Ishikawa (cell line): ENCODE data around the gene MED15.

Experiments
- CEBPB ChIP-seq: IDR thresholded peaks from 2 replicates; pipeline ENCODE4 v1.6.1; 2012
- CREB1 ChIP-seq: IDR thresholded peaks from 2 replicates; pipeline ENCODE4 v1.6.1; 2012; ENCODE audit warnings: low read depth
- EGR1 ChIP-seq: IDR thresholded peaks from 2 replicates; pipeline ENCODE4 v1.6.1; 2012
- EP300 ChIP-seq: IDR thresholded peaks from 2 replicates; pipeline ENCODE4 v1.6.1; 2012; ENCODE audit warnings: borderline replicate concordance
- FOXM1 ChIP-seq: IDR thresholded peaks from 2 replicates; pipeline ENCODE4 v1.6.1; 2012; ENCODE audit warnings: low read depth, borderline replicate concordance
- MAX ChIP-seq: IDR thresholded peaks from 2 replicates; pipeline ENCODE4 v1.6.1; 2012
- NFIC ChIP-seq: IDR thresholded peaks from 2 replicates; pipeline ENCODE4 v1.6.1; 2012
- RAD21 ChIP-seq: IDR thresholded peaks from 2 replicates; pipeline ENCODE4 v1.6.1; 2012; ENCODE audit warnings: low read depth
- REST ChIP-seq: IDR thresholded peaks from 2 replicates; pipeline ENCODE4 v1.6.1; 2012; ENCODE audit warnings: low read depth, mild to moderate bottlenecking
- TAF1 ChIP-seq: IDR thresholded peaks from 2 replicates; pipeline ENCODE4 v1.6.1; 2012; ENCODE audit warnings: low read depth, mild to moderate bottlenecking
- TCF12 ChIP-seq: IDR thresholded peaks from 2 replicates; pipeline ENCODE4 v1.6.1; 2012; ENCODE audit warnings: low read depth
- TEAD4 ChIP-seq: IDR thresholded peaks from 2 replicates; pipeline ENCODE4 v1.6.1; 2012
- USF1 ChIP-seq: IDR thresholded peaks from 2 replicates; pipeline ENCODE4 v1.6.1; 2012
- YY1 ChIP-seq: IDR thresholded peaks from 2 replicates; pipeline ENCODE4 v1.6.1; 2012; ENCODE audit warnings: low read depth
- ZBTB7A ChIP-seq: IDR thresholded peaks from 2 replicates; pipeline ENCODE4 v1.6.1; 2012; ENCODE audit warnings: low read depth

MED15 gene

GRCh38 chr22:20589614-20590476 is 82.4 kb downstream of the MED15 start:
- TF ChIP-seq EGR1 (no peak), FOXM1 (no peak), TEAD4 (no peak), CEBPB (no peak), USF1 (no peak), NFIC (no peak), TAF1 (no peak), YY1 (no peak)

DNA sequence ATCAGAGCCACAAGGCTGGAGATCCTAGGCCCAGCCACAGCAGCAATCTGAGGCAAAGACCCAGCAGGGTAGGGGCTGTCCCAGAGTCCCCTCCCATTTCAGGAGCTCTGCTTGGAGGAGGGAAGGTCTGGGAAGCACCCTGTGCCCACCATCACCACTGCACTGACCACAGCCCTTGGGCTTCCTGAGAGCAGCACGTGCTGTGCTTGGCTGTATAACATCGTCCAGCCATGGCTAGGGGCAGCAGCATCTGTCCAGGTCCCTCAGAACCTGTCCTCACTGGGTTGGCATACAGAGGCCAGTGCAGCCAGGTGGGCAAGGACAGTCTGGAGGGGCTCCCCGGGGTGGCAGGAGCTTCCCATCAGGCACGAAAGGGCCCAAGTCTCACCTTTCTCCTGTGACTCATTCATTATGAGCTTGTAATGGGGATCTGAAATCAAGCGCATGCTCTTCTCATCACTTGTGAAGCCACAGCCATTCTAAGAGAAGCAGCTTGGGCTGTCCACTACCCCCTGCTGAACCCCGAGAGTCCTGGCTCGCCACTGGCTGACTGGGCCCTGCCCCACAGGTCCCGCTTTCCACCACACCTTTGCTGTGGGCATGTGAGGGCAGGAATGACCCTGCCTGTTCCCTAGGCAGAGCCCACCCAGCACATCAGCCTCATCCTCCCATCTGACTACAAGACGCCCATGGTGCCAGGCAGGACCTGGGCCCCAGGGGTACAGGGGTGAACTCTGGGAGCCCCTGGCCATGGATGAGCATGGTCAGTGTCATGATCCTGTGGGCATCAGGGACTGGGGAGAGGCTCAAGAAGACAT is 83.3 kb downstream of the MED15 start:
- TF ChIP-seq YY1 (no peak), CREB1 (no peak), NFIC (no peak), MAX (no peak), FOXM1 (no peak), CEBPB (no peak), EGR1 (no peak), RAD21 (no peak), TCF12 (no peak), EP300 (no peak)

GRCh38 chr22:20591295-20591645 is 83.9 kb downstream of the MED15 start:
- TF ChIP-seq USF1 (no peak), FOXM1 (no peak), ZBTB7A (no peak), MAX (no peak), TAF1 (no peak), TCF12 (no peak), EGR1 (no peak), CREB1 (no peak), REST (no peak), NFIC (no peak), EP300 (no peak), TEAD4 (no peak), CEBPB (no peak)

DNA sequence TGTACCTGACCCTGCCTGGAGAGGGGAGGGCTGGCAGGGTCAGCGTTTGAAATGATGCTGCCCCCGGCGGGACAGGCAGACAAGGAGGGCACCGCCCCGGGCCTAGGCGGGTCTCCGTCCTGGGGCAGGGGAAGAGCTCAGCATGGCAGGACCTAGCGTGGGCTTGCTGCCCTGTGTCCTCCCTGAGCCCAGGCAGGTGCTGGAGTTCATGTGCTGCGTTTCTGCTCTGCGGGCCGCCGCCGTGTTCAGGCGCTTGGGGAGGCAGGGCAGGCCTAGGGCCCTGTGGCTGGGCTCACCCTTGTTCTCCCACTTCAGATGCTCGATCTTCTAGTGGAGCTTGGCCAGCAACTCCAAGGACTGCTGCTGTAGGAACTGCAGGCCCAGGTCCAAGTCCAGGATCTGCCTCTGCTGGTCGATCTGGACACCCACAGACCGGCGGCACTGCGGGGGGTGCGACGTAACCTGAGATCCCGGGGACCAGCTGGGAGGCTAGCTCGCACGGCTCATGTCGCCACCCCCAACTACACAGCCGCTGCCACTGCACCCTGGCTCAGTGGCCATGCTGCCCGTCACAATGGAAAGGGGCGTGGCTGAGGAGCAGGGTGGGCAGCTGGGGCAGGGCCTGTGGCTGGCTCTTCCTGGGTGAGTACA is 84.4 kb downstream of the MED15 start:
- TF ChIP-seq YY1 (peak; percentile 58), TCF12 (0 out of 2 replicates have a peak, but pooled peaks have one; percentile 21), USF1 (0 out of 2 replicates have a peak, but pooled peaks have one; percentile 56), ZBTB7A (no peak), EGR1 (no peak), EP300 (no peak), RAD21 (peak; percentile 20; the same call in 1 of the 2 replicates), MAX (no peak; the same call in 1 of the 2 replicates), TEAD4 (no peak), NFIC (no peak; the same call in 1 of the 2 replicates), REST (no peak), TAF1 (no peak), CEBPB (no peak)
